Activated CD4-positive, alpha-beta T cell treated with anti-CD3 and anti-CD28 coated beads for 48 hours (primary cell): Measurements from ENCODE around the gene C6orf120.

Experiments used
- DNase-seq: peaks from one replicate; pipeline ENCODE4 v3.0.0-alpha.2; 2020

Gene C6orf120

DNA sequence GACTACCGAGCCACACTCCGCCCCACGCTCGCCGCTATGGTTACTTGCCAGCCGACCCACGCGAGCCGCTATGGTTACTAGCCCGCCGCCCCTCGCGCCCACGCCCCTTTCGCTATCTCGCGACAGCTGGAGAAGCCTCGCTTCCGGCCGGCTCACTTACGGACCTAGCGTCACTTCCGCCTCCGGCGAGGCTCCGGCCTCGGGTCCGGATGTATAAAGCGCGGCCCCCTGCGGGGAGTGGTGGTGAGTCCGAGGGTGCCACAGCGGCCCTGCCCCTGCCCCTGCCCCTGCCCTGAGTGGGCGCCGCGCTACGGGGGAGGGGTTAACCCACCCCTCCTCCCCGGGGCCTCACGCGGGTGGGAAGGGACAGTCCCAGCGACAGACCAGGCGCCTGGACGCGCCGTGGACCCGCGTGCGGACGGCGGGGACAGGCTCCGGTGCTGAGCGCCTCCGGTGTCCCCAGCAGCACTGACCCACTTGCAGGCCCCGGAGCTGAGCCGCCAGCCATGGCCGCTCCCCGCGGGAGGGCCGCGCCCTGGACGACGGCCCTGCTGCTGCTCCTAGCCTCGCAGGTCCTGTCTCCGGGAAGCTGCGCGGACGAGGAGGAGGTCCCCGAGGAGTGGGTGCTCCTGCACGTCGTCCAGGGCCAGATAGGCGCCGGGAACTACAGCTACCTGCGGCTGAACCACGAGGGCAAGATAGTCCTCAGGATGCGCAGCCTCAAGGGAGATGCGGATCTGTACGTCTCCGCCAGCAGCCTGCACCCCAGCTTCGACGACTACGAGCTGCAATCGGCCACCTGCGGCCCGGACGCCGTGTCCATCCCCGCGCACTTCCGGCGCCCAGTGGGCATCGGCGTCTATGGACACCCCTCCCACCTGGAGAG is at the start of gene C6orf120, which contains the start of gene WDR27:
TSS of gene C6orf120 (plus strand) at position 173 of the 886 bp plus-strand sequence. CDS start at position 507, 334 bp downstream.
TSS of gene WDR27 (minus strand) at position 76 of the 886 bp plus-strand sequence. CDS start 13,024 bp downstream, outside the sequence.
- peak; percentile 99 for DNase-seq

DNA sequence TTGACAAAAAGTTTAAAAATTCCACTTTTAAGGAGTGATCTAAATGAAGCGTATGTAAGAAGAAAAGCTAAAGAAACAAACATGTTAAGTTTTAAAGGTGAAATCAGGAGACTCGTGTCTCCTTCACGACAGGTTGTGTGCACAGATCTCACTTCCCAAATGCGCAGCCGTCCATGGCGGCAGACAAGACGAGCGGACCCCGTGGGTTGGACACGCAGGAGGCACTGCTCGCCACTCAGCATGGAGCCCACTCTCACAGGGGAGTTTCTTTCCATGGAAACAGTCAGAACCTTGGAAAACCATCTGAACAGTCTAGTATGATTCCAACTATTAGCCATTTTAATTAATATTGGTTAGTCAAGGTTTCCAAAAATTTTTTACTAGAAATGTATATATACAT is 49.0 kb upstream of the C6orf120 start:
- no peak for DNase-seq

- DNase-seq = no peak
Observed at GRCh38 chr6:169653691-169654090, 48.2 kb upstream of the C6orf120 start.

DNA sequence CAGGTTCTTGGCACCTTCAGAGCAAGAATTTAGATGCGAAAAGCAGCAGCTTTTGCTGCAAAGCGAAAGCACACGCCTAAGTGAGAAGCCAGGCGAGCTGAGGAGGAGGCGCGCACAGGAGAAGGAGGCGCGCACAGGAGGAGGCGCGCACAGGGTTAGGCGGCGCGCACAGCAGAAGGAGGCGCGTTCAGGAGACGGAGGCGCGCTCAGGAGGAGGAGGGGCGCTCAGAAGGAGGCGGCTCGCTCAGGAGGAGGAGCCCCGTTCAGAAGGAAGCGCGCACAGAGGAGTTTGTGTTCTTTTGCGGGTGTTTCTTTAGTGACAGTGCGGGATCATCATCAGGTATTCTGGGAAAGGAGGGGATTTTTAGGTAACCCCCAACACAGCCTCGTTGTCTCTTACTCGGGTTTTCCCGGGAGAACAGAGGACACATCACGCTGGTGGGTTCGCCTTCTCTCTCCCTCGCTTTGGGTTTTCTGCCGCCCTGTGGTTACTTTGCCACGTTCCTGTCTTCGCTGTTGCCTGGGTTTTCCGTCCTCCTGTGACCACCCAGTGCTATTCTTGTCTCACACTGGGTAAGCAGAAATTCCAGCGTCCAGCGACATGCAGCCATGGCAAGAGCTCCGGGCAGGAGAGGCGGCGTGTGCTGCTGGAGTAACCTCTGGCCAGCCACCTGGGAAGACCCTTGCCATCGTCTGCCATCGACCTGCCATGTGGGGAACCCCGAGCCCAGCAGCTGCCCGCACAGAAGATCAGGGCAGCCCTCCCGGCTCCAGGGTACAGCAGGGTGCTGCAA is 47.1 kb upstream of the C6orf120 start:
- DNase-seq = peak; percentile 67

- no peak for DNase-seq
Observed at GRCh38 chr6:169656546-169657283, 45.2 kb upstream of the C6orf120 start.

- DNase-seq = no peak
Observed at GRCh38 chr6:169657284-169657610, 44.7 kb upstream of the C6orf120 start.

- DNase-seq = no peak
Observed at GRCh38 chr6:169659820-169660610, 41.9 kb upstream of the C6orf120 start.

GRCh38 chr6:169660751-169661390 is 41.1 kb upstream of the C6orf120 start:
- no peak for DNase-seq

DNA sequence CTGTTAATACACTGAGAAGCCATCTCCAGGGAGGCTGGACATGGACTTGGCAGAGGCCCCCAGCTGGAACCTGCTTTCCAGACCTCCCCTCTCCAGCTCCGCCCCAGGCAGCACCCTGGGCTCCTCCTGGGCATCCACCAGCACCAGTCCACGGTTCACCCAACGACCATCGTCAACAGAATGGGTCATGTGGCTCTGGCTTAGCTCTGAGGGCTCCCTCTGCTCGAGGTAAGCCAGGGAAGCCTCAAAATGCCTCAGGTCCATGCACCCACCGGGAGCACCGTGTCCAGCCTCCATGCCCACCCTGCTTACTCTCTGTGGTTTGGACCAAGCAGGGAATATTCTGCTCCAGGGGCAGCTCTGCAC is 40.6 kb upstream of the C6orf120 start:
- no peak for DNase-seq

GRCh38 chr6:169663468-169663867 is 38.5 kb upstream of the C6orf120 start:
- no peak for DNase-seq

DNA sequence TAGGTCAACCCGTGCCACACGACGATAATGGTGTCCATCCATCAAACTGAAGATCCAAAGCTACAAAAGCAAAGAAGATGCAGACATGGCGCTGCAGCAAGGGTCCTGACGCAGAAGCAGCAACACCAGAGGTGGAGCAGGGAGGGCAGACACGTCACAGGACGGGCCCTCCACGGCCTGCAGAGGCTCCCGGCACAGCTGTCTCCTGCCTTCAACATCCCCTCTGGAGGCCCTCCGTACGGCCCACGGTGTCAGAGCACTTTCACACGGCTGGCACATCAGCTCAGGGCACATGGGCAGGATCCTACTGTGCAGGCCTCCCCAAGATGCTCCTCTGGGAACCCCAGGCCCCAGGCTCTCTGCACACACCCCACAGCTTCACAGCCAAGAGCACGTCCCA is 37.7 kb upstream of the C6orf120 start:
- no peak for DNase-seq

DNA sequence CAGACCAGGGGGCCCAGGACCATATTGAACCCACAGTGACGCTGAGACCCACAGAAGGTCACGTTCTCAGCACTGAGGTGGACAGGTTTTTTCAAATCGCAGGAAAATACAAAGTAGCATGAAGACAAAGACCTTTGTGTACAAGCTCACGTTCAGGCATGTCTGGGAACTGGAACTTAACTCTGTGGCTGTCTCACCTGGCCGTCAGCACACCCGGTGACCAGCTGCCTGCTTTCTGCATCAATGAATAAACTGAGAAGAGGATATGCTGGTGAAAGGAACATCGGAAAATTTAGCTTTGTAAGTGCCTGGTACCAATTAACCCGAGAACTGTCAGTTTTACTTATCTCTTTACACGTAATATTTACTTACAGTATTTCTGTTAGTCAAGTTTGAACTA is 36.6 kb upstream of the C6orf120 start:
- no peak for DNase-seq

- DNase-seq = no peak
Observed at GRCh38 chr6:169666441-169666840, 35.5 kb upstream of the C6orf120 start.

DNA sequence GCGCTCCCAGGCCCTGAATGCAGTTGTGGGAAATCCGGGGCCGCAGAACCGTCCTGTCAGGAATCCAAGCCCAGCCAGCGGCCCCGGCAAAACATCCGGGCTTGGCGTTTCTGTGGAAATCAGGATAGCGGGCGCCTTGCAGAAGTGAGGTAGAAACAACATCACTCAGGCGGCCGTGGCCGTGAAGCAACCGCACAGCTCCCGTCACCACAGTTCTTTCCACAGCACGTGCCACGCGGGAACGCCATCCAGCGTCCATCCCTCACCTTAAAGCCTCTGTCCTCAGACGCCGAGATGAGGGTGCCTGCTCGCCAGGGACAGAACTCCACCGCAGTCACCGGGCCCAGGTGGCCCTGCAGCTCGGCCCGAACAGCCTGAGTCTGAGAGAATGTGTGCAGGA is 34.2 kb upstream of the C6orf120 start:
- no peak for DNase-seq

DNA sequence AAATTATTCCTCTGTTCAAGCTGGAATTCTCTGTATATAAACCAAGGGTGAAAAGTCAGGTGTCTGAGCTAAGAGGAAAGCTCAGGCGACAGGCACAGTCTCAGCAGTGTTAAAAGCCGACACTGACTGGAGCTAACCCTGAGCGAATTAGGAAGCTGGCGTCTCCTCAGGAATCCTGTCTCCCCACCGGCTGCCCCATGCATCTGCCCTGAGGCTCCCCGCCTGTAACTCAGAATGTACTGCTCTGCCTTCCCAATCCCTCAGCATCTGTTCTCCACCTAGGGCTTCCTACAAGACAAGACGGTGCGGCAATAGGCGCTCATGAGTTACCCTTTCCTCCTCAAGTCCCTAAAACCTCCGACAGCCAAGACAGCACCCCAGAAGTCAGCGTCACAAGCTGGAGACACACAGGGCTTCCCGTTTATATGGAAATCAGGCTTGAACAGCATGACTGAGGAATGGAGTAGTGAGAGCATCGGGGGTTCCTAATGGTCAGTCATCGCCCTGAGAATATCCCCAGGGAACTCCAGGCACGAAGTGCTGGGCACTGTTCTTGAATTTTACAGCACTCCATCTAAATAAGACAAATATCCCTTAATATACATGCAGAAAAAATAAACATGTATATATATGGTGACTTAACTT is 33.6 kb upstream of the C6orf120 start:
- no peak for DNase-seq

GRCh38 chr6:169669147-169669546 is 32.8 kb upstream of the C6orf120 start:
- no peak for DNase-seq

DNA sequence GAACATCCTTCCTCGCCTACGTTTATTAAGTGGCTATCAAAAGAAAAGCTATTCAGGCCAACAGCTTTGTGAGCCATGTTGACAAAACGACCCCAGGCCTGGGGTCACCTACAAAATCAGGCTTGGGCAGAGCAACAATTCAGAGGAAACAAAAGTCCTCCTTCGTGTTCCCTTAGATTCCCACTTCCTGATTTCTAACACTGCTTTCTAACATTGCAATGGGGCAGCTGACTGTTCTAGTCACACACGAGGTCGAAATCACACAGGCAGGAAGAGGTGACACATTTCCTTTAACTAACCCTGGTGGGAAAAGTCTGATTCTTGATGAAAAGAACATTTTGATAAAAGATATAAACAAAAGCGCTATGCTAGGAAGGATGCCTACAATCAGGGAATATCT is 32.0 kb upstream of the C6orf120 start:
- no peak for DNase-seq

DNA sequence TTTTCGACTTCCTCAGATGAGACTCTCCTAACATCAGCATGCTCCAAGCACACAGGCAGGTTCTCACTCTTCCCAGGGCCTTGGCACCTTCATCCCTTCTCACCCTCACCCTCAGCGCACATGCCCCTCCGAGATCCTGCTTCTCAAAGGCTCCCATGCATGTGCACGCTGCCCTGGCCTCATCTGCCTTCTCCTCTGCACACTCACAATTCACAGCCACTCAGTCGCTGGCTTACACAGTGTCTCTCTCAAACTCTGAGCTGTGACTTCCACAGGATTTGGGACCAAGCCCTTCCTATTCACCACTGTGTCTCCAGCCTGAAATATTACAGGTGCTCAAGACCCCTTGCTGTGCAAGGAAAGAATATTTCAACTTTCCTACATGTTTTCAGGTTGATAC is 30.4 kb upstream of the C6orf120 start:
- DNase-seq = no peak

DNA sequence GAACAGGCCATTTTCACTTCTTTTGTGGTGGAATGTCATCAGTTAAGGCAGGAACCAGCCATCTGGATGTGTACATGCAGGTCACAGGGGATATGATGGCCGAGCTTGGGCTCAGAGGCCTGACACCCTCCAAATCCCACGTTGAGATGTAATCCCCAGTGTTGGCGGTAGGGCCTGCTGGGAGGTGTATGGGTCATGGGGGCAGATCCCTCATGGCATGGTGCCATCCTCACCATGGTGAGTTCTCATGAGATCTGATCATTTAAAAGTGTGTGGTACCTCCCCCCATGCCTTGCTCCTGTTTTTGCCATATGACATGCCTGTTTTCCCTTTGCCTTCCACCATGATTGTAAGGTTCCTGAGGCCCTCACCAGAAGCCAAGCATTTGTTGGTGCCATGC is 26.9 kb upstream of the C6orf120 start:
- no peak for DNase-seq

DNA sequence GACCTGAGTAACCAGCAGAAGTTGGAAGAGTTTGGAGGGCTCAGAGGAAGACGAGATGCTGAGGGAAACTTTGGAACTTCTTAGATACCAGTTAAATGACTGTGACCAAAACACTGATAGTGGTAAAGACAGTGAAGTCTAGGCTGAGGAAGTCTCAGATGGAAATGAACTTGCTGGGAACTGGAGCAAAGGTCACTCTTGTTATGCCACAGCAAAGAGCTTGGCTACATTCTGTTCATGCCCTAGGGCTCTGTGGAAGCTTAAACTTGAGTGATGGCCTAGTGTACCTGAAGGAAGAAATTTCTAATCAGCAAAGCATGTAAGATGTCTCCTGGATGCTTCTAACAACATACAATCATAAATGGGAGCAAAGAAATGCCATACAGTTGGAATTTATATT is 24.8 kb upstream of the C6orf120 start:
- no peak for DNase-seq

- no peak for DNase-seq
Observed at GRCh38 chr6:169678342-169678741, 23.6 kb upstream of the C6orf120 start.

- DNase-seq = no peak
Observed at GRCh38 chr6:169684056-169684455, 17.9 kb upstream of the C6orf120 start.
